ACC112 (cell line): ENCODE measurements around the gene ZNF407.

ENCODE experiments used
- H2AFZ ChIP-seq: fragments of 200-600 bp; sonication (generic); one replicate; pipeline ENCODE4 v1.6.0; 2017; ENCODE audit warnings: antibody characterized with exemption, low read length; ENCODE audit not compliant: unreplicated experiment
- H3K27ac ChIP-seq: fragments of 200-600 bp; sonication (generic); 2 replicates; pipeline ENCODE4 v1.5.1; 2014; ENCODE audit warnings: low read depth, mild to moderate bottlenecking, antibody characterized with exemption, low read length, moderate library complexity
- H3K27me3 ChIP-seq: fragments of 200-600 bp; sonication (generic); 2 replicates; pipeline ENCODE4 v1.6.1; 2014; ENCODE audit warnings: mild to moderate bottlenecking, antibody characterized with exemption, low read length, moderate library complexity, mixed read lengths; ENCODE audit not compliant: insufficient read depth
- H3K36me3 ChIP-seq: fragments of 200-600 bp; sonication (generic); 2 replicates; pipeline ENCODE4 v1.6.1; 2016; ENCODE audit warnings: mild to moderate bottlenecking, antibody characterized with exemption, low read length, moderate library complexity, mixed read lengths; ENCODE audit not compliant: insufficient read depth
- H3K4me1 ChIP-seq: fragments of 200-600 bp; sonication (generic); one replicate; pipeline ENCODE4 v1.6.1; 2016; ENCODE audit warnings: low read length, mixed read lengths; ENCODE audit not compliant: insufficient read depth, unreplicated experiment, control insufficient read depth
- H3K4me3 ChIP-seq: fragments of 200-600 bp; sonication (generic); 2 replicates; pipeline ENCODE4 v1.5.1; 2014; ENCODE audit warnings: mild to moderate bottlenecking, low read depth, low read length
- H3K79me2 ChIP-seq: fragments of 200-600 bp; sonication (generic); one replicate; pipeline ENCODE4 v1.6.0; 2016; ENCODE audit warnings: low read length; ENCODE audit not compliant: control insufficient read depth, unreplicated experiment, insufficient read depth

The ZNF407 gene

DNA sequence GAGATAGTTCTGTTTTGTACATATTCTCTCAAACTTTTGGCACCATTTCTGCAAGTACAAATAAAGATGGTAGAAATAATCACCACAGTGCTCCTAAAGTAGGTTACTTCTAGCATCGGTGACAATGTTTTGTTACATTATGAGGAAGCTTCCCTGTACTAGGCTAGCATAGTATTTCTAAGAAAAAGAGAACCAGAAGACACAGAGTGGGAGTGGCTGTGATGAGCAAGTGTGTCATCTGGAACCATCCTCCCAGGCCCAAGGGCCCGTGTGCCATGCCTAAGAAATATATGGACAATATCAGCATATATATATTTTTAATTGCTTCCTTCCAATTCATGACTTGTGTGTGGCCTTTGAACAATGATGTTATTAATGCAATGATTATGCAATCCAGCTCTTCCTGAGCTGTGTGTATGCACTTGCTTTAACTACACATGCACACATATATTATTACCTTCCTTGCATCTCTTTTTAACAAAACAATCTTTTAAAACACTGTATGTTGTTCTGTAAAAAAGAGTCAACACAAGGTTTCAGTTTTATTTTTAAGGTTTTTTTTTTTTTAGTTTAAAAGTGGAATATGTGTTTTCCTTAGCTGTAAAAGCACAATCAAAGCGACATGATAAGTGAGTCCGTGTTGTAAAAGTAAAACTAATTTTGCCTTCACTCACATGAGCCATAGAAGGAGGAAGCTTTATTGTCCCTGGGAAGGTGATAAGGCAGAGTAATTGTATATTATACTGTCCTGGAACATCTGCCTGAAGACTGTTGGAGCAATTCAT lies 303.9 kb downstream of the ZNF407 start:
- Histone ChIP-seq H3K27me3 (no peaks in the 10 kb centered on the region), H3K79me2 (no peaks in the 10 kb centered on the region), H3K27ac (no peak overlapping the region), H3K36me3 (no peaks in the 10 kb centered on the region), H2AFZ (no peak overlapping the region), H3K4me1 (peaks cover 22% of the 10 kb centered on the region), H3K4me3 (no peak overlapping the region)

DNA sequence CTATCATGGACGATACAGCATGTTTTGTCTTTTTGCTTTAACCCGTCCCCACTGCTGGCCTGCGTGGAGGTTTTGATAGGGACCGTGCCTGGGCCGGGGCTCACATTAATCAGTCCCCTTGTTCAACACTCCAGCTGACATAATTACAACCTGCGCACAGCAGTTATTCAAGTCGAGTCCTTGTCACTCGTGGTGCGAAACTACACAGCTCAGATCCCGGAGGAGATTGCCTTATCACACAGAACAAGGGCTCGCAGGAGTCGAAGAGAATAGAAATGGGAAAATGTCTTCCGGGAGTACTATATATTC lies 304.4 kb downstream of the ZNF407 start:
- H3K4me1 ChIP-seq = peaks cover 21% of the 10 kb centered on the region
- H3K79me2 ChIP-seq = no peaks in the 10 kb centered on the region
- no peak overlapping the region for H3K4me3 ChIP-seq
- H2AFZ ChIP-seq = no peak overlapping the region
- no peaks in the 10 kb centered on the region for H3K36me3 ChIP-seq
- no peaks in the 10 kb centered on the region for H3K27me3 ChIP-seq
- H3K27ac ChIP-seq = no peak overlapping the region

DNA sequence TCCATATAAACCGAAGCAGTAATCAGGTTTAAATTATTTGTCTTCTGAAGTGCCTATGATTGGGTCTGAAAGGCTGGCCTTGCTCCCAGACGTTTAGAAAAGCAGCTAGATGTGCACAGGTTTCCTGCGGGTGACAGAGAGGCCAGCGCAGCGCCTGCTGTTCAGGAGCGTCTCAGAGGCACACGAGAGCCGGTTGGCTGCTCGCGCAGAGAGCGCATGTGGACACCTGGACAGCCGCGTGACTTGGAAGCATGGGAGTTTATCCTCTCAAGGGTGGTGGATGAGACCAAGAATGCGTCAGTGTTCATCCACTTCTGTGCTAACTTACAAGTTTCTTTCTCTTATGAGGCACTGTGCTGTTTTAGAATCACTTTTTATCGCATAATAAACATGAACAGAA lies 307.6 kb downstream of the ZNF407 start:
- no peaks in the 10 kb centered on the region for H3K27me3 ChIP-seq
- H3K36me3 ChIP-seq = no peaks in the 10 kb centered on the region
- H3K4me3 ChIP-seq = no peak overlapping the region
- H3K4me1 ChIP-seq = no peaks in the 10 kb centered on the region
- no peaks in the 10 kb centered on the region for H3K79me2 ChIP-seq
- no peak overlapping the region for H2AFZ ChIP-seq
- no peak overlapping the region for H3K27ac ChIP-seq

- H3K79me2 ChIP-seq = no peaks in the 10 kb centered on the region
- no peaks in the 10 kb centered on the region for H3K4me1 ChIP-seq
- no peak overlapping the region for H3K4me3 ChIP-seq
- H3K27me3 ChIP-seq = no peaks in the 10 kb centered on the region
- H3K36me3 ChIP-seq = no peaks in the 10 kb centered on the region
- H3K27ac ChIP-seq = no peak overlapping the region
- H2AFZ ChIP-seq = no peak overlapping the region
Observed at GRCh38 chr18:74906184-74906583, 308.5 kb downstream of the ZNF407 start.

DNA sequence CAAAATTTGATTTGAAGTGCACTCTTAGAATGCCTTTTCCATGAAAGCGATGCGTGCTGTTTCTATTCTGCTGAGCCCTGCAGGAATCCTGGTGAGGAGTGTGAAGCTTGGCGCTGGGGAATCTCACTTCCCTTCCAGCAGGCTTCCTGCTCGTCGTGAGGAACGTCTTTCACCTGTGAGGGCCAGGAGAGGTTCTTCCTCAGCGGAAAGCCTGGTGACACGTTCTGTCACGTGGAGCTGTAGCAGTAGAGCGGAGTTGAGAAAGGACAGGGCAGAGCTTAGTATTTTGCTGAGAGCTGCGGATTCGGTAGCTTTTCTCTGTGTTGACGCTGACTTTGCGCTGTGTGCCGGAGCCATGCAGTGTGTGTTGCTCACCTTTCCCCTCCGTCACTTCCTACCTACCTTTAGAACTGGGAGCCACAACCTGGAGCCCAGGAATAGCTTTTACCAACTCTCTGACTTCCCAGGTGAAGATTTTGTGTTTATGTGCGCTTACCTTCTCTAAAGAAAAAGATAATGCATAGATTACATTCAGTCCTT lies 316.5 kb downstream of the ZNF407 start:
- Histone ChIP-seq H3K79me2 (no peaks in the 10 kb centered on the region), H2AFZ (no peak overlapping the region), H3K36me3 (no peaks in the 10 kb centered on the region), H3K4me3 (no peak overlapping the region), H3K27me3 (no peaks in the 10 kb centered on the region), H3K27ac (no peak overlapping the region), H3K4me1 (no peaks in the 10 kb centered on the region)

DNA sequence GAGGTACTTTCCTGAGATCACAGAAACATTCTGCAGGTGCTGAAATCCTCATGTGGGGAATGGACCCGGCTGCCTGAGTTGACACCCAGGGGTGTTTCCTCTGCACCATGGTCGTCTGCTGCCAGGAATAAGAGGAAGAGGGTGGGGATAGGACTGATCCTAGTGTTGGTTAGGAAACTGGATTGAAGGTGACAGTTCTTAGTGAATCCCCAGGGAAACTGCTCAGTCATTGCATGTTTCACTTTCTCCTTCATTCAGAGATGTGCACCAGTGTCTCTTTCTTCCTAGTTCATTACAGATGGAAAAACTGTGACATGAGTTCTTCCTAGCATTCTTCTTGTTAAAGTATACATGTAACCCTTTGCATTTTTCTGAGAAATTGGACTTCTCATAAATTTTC lies 317.0 kb downstream of the ZNF407 start:
- no peaks in the 10 kb centered on the region for H3K36me3 ChIP-seq
- H3K4me1 ChIP-seq = no peaks in the 10 kb centered on the region
- no peak overlapping the region for H3K27ac ChIP-seq
- no peak overlapping the region for H2AFZ ChIP-seq
- no peaks in the 10 kb centered on the region for H3K27me3 ChIP-seq
- no peak overlapping the region for H3K4me3 ChIP-seq
- no peaks in the 10 kb centered on the region for H3K79me2 ChIP-seq

GRCh38 chr18:74916773-74917393 lies 319.2 kb downstream of the ZNF407 start:
- H3K4me3 ChIP-seq = no peak overlapping the region
- H3K27ac ChIP-seq = no peak overlapping the region
- no peaks in the 10 kb centered on the region for H3K79me2 ChIP-seq
- no peaks in the 10 kb centered on the region for H3K4me1 ChIP-seq
- no peaks in the 10 kb centered on the region; the same call in 1 of the 2 replicates for H3K36me3 ChIP-seq
- no peak overlapping the region for H2AFZ ChIP-seq
- no peaks in the 10 kb centered on the region for H3K27me3 ChIP-seq

- H3K27me3 ChIP-seq = no peaks in the 10 kb centered on the region
- no peaks in the 10 kb centered on the region for H3K4me1 ChIP-seq
- no peaks in the 10 kb centered on the region; the same call in 1 of the 2 replicates for H3K36me3 ChIP-seq
- H3K27ac ChIP-seq = no peak overlapping the region
- H2AFZ ChIP-seq = no peak overlapping the region
- no peaks in the 10 kb centered on the region for H3K79me2 ChIP-seq
- no peak overlapping the region for H3K4me3 ChIP-seq
Observed at GRCh38 chr18:74918276-74918790, 320.7 kb downstream of the ZNF407 start.

GRCh38 chr18:74921057-74921820 lies 323.6 kb downstream of the ZNF407 start:
- no peak overlapping the region for H2AFZ ChIP-seq
- H3K4me1 ChIP-seq = no peaks in the 10 kb centered on the region
- H3K27me3 ChIP-seq = no peaks in the 10 kb centered on the region
- no peaks in the 10 kb centered on the region; the same call in 1 of the 2 replicates for H3K36me3 ChIP-seq
- H3K79me2 ChIP-seq = no peaks in the 10 kb centered on the region
- no peak overlapping the region for H3K27ac ChIP-seq
- H3K4me3 ChIP-seq = no peak overlapping the region

- Histone ChIP-seq H3K36me3 (no peaks in the 10 kb centered on the region), H3K79me2 (no peaks in the 10 kb centered on the region), H3K27ac (no peak overlapping the region)
Observed at GRCh38 chr18:74926051-74926450, 328.4 kb downstream of the ZNF407 start.

More at GRCh38 chr18:74926051-74926450, 328.4 kb downstream of the ZNF407 start:
- no peaks in the 10 kb centered on the region for H3K4me1 ChIP-seq
- no peak overlapping the region for H2AFZ ChIP-seq
- no peak overlapping the region for H3K4me3 ChIP-seq
- H3K27me3 ChIP-seq = no peaks in the 10 kb centered on the region
